Common myeloid progenitor, CD34-positive (primary cell): Measurements from ENCODE around the gene BCL7B.

Experiments used
- CTCF ChIA-PET: fragments of 350-600 bp; sonication (Branson Sonifier 250); formaldehyde crosslinking; loops from one replicate; lab custom pipeline; 2021; ENCODE audit warnings: antibody characterized with exemption; lab: Charles Lee
- POLR2A ChIA-PET: fragments of 350-600 bp; sonication (Branson Sonifier 250); formaldehyde crosslinking; loops from one replicate; lab custom pipeline; 2021; ENCODE audit warnings: antibody characterized with exemption; lab: Charles Lee
- DNase-seq, 3 donors: peaks; one replicate each; pipeline versions ENCODE4 v3.0.0 to v3.0.0-alpha.2; 2013
- H3K27ac ChIP-seq, 2 experiments: 1 replicate in 1 of 2; 2 replicates in 1 of 2; pipeline ENCODE4 v1.7.0; 2013; ENCODE audit warnings: inconsistent platforms in 2 of 2, low read length in 2 of 2, mild to moderate bottlenecking in 2 of 2, low read depth in 1 of 2, moderate library complexity in 1 of 2; ENCODE audit not compliant: severe bottlenecking in 2 of 2, insufficient read depth in 1 of 2, poor library complexity in 1 of 2
- H3K27me3 ChIP-seq, 5 experiments: replicated peaks in 2 of 5; 1 replicate in 3 of 5; 2 replicates in 2 of 5; pipeline versions ENCODE4 v1.6.1 to v1.7.0; 2013; ENCODE audit warnings: low read length in 4 of 5, mild to moderate bottlenecking in 2 of 5, moderate library complexity in 2 of 5, inconsistent platforms in 1 of 5; ENCODE audit not compliant: insufficient read depth in 5 of 5, control insufficient read depth in 4 of 5
- H3K36me3 ChIP-seq, 4 experiments: 1 replicate in 2 of 4; 2 replicates in 2 of 4; pipeline versions ENCODE4 v1.6.1 to v1.7.0; 2013; ENCODE audit warnings: low read length in 3 of 4, control low read depth in 1 of 4, mild to moderate bottlenecking in 1 of 4; ENCODE audit not compliant: control insufficient read depth in 4 of 4, insufficient read depth in 4 of 4
- H3K4me1 ChIP-seq, 4 experiments: 1 replicate in 3 of 4; 2 replicates in 1 of 4; pipeline versions ENCODE4 v1.6.1 to v1.7.1; 2013; ENCODE audit warnings: low read length in 3 of 4, mild to moderate bottlenecking in 3 of 4, control low read depth in 1 of 4, inconsistent platforms in 1 of 4, moderate library complexity in 1 of 4; ENCODE audit not compliant: control insufficient read depth in 4 of 4, insufficient read depth in 4 of 4; ENCODE audit errors: control extremely low read depth in 1 of 4
- H3K4me3 ChIP-seq, 7 experiments: 1 replicate in 4 of 7; 2 replicates in 3 of 7; pipeline versions ENCODE4 v1.5.1 to v1.7.0; 2013; ENCODE audit warnings: mild to moderate bottlenecking in 7 of 7, low read length in 6 of 7, moderate library complexity in 6 of 7, inconsistent platforms in 2 of 7, low read depth in 2 of 7, control low read depth in 1 of 7; ENCODE audit not compliant: insufficient read depth in 4 of 7, control insufficient read depth in 1 of 7; ENCODE audit errors: extremely low read depth in 1 of 7
- H3K9me3 ChIP-seq, 5 experiments: 1 replicate in 4 of 5; 2 replicates in 1 of 5; pipeline versions ENCODE4 v1.6.1 to v1.7.1; 2013; ENCODE audit warnings: low read length in 4 of 5, mild to moderate bottlenecking in 2 of 5, inconsistent platforms in 1 of 5, low read depth in 1 of 5, moderate library complexity in 1 of 5; ENCODE audit not compliant: control insufficient read depth in 4 of 5, insufficient read depth in 2 of 5; ENCODE audit errors: control extremely low read depth in 1 of 5
- WGBS: methylation state at CpG from one replicate; pipeline ENCODE4 v1.1.5; 2013; ENCODE audit not compliant: insufficient coverage; 5-methylcytosine and 5-hydroxymethylcytosine counted together

The BCL7B gene

GRCh38 chr7:73597978-73598782 is 40.7 kb upstream of the BCL7B start:
- no peaks in the 10 kb centered on the region for H3K9me3 ChIP-seq
- H3K27ac ChIP-seq: no peak overlapping the region
- POLR2A ChIA-PET: no interaction called here
- DNase-seq: no peak
- no peaks in the 10 kb centered on the region for H3K4me1 ChIP-seq
- peaks cover 4 to 86% (median 15%) of the 10 kb centered on the region in 5 experiments for H3K27me3 ChIP-seq
- H3K36me3 ChIP-seq: no peaks in the 10 kb centered on the region
- CTCF ChIA-PET: interaction anchor here (0.6 to 1.5 kb wide), 3 partner anchors 9 to 137 kb away, joined by 3 to 6 read pairs (median 3); no protein-coding TSS in a partner anchor
- H3K4me3 ChIP-seq: no peak overlapping the region
- 85% methylated on average over 4 of the region's 5 CpGs for WGBS

DNA sequence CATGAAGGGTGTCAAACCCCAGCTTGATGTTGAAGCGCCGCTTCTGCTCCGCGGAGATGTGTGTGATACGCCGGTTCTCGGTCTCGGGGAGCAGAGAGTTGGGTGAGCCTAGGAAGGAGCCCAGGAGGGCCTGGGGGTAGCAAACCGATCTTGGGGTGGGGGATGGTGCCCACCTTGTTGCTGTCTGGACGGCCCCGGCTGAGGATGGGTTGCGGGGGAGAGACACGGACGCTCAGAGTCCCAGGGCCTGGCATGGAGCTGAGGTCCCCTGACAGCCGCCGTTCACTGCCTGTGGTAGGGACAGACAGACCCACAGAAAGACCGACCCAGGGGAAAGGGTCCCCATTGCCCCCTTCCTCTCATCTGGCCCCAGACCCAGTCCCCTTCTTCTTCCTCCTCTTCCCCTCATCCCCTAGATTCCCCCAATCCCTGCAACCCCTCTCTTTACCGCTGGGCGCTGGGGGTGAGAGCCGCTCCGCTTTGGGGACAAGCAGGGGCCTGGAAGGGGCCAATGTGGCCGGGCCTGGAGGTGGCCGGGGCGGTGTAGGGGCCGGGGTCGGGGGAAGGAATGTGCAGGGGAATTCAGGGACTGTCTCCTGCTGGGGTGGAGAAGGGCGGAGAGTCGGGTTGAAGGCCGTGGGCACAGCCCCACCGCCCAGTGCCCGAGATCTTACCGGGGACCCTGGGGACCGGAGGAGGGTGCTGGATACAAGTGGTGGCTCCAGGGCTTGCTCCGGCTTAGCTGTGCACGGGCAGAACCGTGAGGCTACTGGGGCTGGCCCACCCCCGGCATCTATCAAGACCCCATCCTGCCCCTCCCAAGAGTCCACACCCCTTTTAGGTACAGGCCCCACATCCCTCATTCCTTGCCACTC is 38.9 kb upstream of the BCL7B start:
- H3K36me3 ChIP-seq: no peaks in the 10 kb centered on the region
- ChIA-PET POLR2A (no interaction called here), CTCF (interaction anchor here (1.2 to 1.8 kb wide), 2 partner anchors 10 to 258 kb away, joined by 3 to 11 read pairs; no protein-coding TSS in a partner anchor)
- H3K27ac ChIP-seq: no peak overlapping the region
- no peak overlapping the region for H3K4me3 ChIP-seq
- H3K27me3 ChIP-seq: peaks cover 4 to 77% (median 11%) of the 10 kb centered on the region in 5 experiments
- H3K4me1 ChIP-seq: no peaks in the 10 kb centered on the region
- WGBS: 68% methylated on average over 28 of the region's 37 CpGs
- DNase-seq: no peak
- H3K9me3 ChIP-seq: no peaks in the 10 kb centered on the region

DNA sequence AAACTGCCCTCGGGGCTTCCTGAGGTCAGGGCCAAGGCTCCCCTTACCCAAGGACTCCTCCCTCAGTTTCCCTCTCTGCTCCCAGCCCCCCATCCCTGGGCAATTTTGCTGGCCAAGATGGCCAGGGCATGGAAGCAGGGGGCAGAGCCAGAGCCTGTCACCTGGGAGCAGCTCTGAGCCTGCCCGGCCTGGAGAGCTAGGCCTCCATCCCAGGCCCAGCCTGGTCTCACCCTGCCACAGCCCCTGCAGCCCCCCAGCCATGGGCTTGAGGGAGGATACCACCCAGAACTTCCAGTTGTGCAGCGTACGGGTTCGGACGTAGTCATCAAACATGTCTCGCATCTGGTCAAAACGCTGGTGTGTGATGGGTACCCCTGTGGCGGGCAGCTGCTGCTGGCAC is 37.9 kb upstream of the BCL7B start:
- Histone ChIP-seq H3K4me3 (no peak overlapping the region), H3K9me3 (no peaks in the 10 kb centered on the region), H3K4me1 (no peaks in the 10 kb centered on the region), H3K36me3 (no peaks in the 10 kb centered on the region), H3K27ac (no peak overlapping the region), H3K27me3 (peaks cover 0 to 70% (median 11%) of the 10 kb centered on the region in 5 experiments)
- ChIA-PET POLR2A (no interaction called here), CTCF (interaction anchor here (1.2 to 1.8 kb wide), 2 partner anchors 11 to 259 kb away, joined by 3 to 11 read pairs; no protein-coding TSS in a partner anchor)
- no peak for DNase-seq
- WGBS: 92% methylated on average over 6 of the region's 9 CpGs

DNA sequence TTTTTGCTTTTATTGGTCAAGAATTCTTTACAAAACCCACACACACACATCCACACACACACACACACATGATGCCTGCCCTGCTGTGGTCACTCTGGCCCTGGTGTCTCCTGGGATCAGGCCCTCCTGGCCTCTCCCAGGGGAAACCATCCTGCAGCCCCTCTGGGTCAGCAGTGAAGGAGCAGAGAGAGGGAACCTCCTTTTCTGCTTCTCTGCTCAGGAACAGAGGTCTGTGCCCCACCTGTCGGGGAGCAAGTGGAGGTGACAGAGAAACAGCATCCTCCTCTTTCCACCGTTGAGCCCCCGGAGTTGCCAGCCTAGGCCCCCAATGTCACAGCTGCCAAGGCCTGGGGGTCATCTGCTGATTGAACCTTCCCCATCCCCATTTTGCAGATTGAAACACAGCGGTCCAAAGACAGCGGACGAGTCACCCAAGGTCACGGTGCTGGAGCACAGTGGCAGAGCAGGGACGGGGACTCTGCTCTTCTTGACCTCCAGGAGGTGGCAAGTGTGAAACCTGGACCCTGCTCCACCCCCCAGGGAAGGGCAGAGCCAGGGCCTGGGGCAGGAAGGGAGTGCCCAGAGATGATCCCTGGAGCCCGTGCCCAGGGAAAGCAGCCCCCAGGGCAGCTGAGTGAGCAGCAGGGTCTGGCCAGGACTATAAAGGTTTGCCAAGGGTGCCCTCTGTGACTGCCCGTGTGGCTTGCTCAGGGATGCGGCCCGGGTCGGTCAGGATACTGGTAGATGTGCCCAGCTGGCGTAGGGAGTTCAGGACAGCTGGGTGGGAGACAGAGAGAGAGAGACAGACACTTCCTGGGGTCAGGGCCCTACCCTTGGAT is 35.9 kb upstream of the BCL7B start:
- H3K9me3 ChIP-seq: no peaks in the 10 kb centered on the region
- WGBS: 83% methylated on average over 14 of the region's 14 CpGs
- H3K4me3 ChIP-seq: no peak overlapping the region
- POLR2A ChIA-PET: no interaction called here
- CTCF ChIA-PET: interaction anchor here (1.2 to 1.5 kb wide), 3 partner anchors 12 to 75 kb away, joined by 3 to 5 read pairs (median 3); no protein-coding TSS in a partner anchor
- no peak overlapping the region for H3K27ac ChIP-seq
- H3K27me3 ChIP-seq: peaks cover 0 to 52% (median 8%) of the 10 kb centered on the region in 5 experiments
- no peak for DNase-seq
- H3K36me3 ChIP-seq: no peaks in the 10 kb centered on the region
- H3K4me1 ChIP-seq: no peaks in the 10 kb centered on the region

DNA sequence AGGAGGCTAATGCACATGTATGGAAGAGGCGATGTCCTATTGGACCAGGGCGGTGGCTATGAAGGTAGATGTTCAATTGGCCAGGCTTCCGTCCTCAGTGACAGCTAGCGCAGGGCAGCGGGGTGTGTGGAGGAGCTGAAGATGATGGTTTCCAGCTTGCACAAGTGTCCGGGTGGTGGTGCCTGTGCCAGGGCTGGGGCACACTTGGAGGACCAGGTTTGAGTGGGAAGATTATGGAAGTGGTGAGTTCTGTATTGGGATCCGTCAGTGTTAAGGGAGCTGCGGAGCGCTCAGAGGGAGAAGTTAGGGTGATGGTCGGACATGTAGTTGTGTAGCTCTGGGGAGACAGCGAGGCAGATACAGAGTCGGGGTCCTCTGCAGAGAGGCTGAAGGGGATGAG is 29.4 kb upstream of the BCL7B start:
- DNase-seq: no peak
- no peaks in the 10 kb centered on the region for H3K9me3 ChIP-seq
- H3K27me3 ChIP-seq: peaks cover 0 to 2% (median 0%) of the 10 kb centered on the region in 5 experiments
- H3K4me3 ChIP-seq: no peak overlapping the region
- ChIA-PET POLR2A (interaction anchor here (1.0 kb wide), 1 partner anchor 9 kb away, joined by 3 read pairs; the partner anchor contains the start of gene TBL2), CTCF (interaction anchor here (0.8 to 1.7 kb wide), 3 partner anchors 19 to 20 kb away, joined by 3 to 6 read pairs (median 3); no protein-coding TSS in a partner anchor)
- no peak overlapping the region for H3K27ac ChIP-seq
- no peaks in the 10 kb centered on the region for H3K36me3 ChIP-seq
- H3K4me1 ChIP-seq: peaks cover under 1 to 18% (median 9%) of the 10 kb centered on the region in 4 experiments
- 95% methylated on average over 11 of the region's 12 CpGs for WGBS

GRCh38 chr7:73585196-73585595 is 27.7 kb upstream of the BCL7B start:
- Histone ChIP-seq H3K36me3 (no peaks in the 10 kb centered on the region), H3K9me3 (no peaks in the 10 kb centered on the region), H3K27ac (no peak overlapping the region), H3K4me3 (no peak overlapping the region), H3K4me1 (peaks cover 4 to 29% (median 14%) of the 10 kb centered on the region in 4 experiments), H3K27me3 (peaks cover 0 to 2% (median 0%) of the 10 kb centered on the region in 5 experiments)
- ChIA-PET POLR2A (interaction anchor here (0.7 kb wide), 1 partner anchor 15 kb away, joined by 3 read pairs; no protein-coding TSS in a partner anchor), CTCF (interaction anchor here (1.7 kb wide), 1 partner anchor 21 kb away, joined by 8 read pairs; no protein-coding TSS in a partner anchor)
- DNase-seq: no peak
- 100% methylated on average over 2 of the region's 2 CpGs for WGBS
